ENCODE results near the gene C1QTNF1. TPM values are rescaled to one million over a fixed set of nuclear protein-coding genes. Genes with fewer than 3 reads are reported as not detected.

The C1QTNF1 gene
- total RNA-seq, 1 donor, result 13.8 TPM

GRCh38 chr17:78991906-78992532, 31.9 kb upstream of the C1QTNF1 start:
- Histone ChIP-seq H3K4me1 (ENCODE audit: insufficient read depth, low read length) (peaks cover 2% of the 10 kb centered on the region), H3K4me2 (ENCODE audit: insufficient read depth, low read length) (no peak overlapping the region), H3K27me3 (ENCODE audit: insufficient read depth, low read length) (no peaks in the 10 kb centered on the region), H3K79me2 (ENCODE audit: insufficient read depth, low read length) (peaks cover 50% of the 10 kb centered on the region), H2AFZ (ENCODE audit: low read length) (no peak overlapping the region), H3K4me3 (ENCODE audit: insufficient read depth, low read length) (no peak overlapping the region), H3K36me3 (ENCODE audit: insufficient read depth, low read length) (peaks cover 59% of the 10 kb centered on the region), H3K27ac (ENCODE audit: low read depth, low read length) (no peak overlapping the region), H4K20me1 (ENCODE audit: insufficient read depth, low read length) (peaks cover 21% of the 10 kb centered on the region), H3K9me3 (ENCODE audit: low read depth, low read length) (no peaks in the 10 kb centered on the region)
- no peak for TF ChIP-seq CTCF (IDR thresholded peaks at IDR 0.05; ENCODE audit: extremely low read depth, low read depth, low read length)
- DNase-seq (ENCODE audit: insufficient read length, low spot score, missing footprints), result peak; percentile 59

- H2AFZ ChIP-seq (ENCODE audit: low read length), result no peak overlapping the region
- H4K20me1 ChIP-seq (ENCODE audit: insufficient read depth, low read length), result peaks cover 21% of the 10 kb centered on the region
- DNase-seq (ENCODE audit: insufficient read length, low spot score, missing footprints), result peak; percentile 32
- H3K27me3 ChIP-seq (ENCODE audit: insufficient read depth, low read length), result no peaks in the 10 kb centered on the region
- H3K9me3 ChIP-seq (ENCODE audit: low read depth, low read length), result no peaks in the 10 kb centered on the region
- H3K36me3 ChIP-seq (ENCODE audit: insufficient read depth, low read length), result peaks cover 64% of the 10 kb centered on the region
- H3K4me1 ChIP-seq (ENCODE audit: insufficient read depth, low read length), result no peaks in the 10 kb centered on the region
- H3K27ac ChIP-seq (ENCODE audit: low read depth, low read length), result no peak overlapping the region
- H3K79me2 ChIP-seq (ENCODE audit: insufficient read depth, low read length), result peaks cover 55% of the 10 kb centered on the region
- no peak overlapping the region for H3K4me3 ChIP-seq (ENCODE audit: insufficient read depth, low read length)
- no peak overlapping the region for H3K4me2 ChIP-seq (ENCODE audit: insufficient read depth, low read length)
- no peak for TF ChIP-seq CTCF (IDR thresholded peaks at IDR 0.05; ENCODE audit: extremely low read depth, low read depth, low read length)
Observed at GRCh38 chr17:78992542-78993212, 31.3 kb upstream of the C1QTNF1 start.

GRCh38 chr17:78993241-78993956, 30.6 kb upstream of the C1QTNF1 start:
- Histone ChIP-seq H3K27me3 (ENCODE audit: insufficient read depth, low read length) (no peaks in the 10 kb centered on the region), H3K9me3 (ENCODE audit: low read depth, low read length) (no peaks in the 10 kb centered on the region), H3K36me3 (ENCODE audit: insufficient read depth, low read length) (peaks cover 64% of the 10 kb centered on the region), H3K4me2 (ENCODE audit: insufficient read depth, low read length) (no peak overlapping the region), H3K4me1 (ENCODE audit: insufficient read depth, low read length) (peaks cover 5% of the 10 kb centered on the region), H3K79me2 (ENCODE audit: insufficient read depth, low read length) (peaks cover 62% of the 10 kb centered on the region), H3K4me3 (ENCODE audit: insufficient read depth, low read length) (no peak overlapping the region), H2AFZ (ENCODE audit: low read length) (no peak overlapping the region), H3K27ac (ENCODE audit: low read depth, low read length) (no peak overlapping the region), H4K20me1 (ENCODE audit: insufficient read depth, low read length) (peaks cover 28% of the 10 kb centered on the region)
- TF ChIP-seq CTCF (IDR thresholded peaks at IDR 0.05; ENCODE audit: extremely low read depth, low read depth, low read length), result peak; percentile 77
- DNase-seq (ENCODE audit: insufficient read length, low spot score, missing footprints), result peak; percentile 94
